Effector memory CD8-positive, alpha-beta T cell (primary cell): ENCODE data around the gene GADD45A.

Experiments
- ATAC-seq: fragments of 150-1000 bp; cut with Tn5 transposase; replicated peaks from 2 replicates; pipeline ENCODE4 v1.10.0; 2021; ENCODE audit warnings: mild to moderate bottlenecking, moderate library complexity
- DNase-seq, 3 experiments: peaks; one replicate each; pipeline ENCODE4 v3.0.0; 2021
- H3K27ac Mint-ChIP-seq, 2 donors: one replicate each; pipeline ENCODE4 v1.8.0; 2022; ENCODE audit warnings: mild to moderate bottlenecking in 2 of 2, mixed read lengths in 2 of 2, moderate library complexity in 2 of 2
- H3K27me3 Mint-ChIP-seq, 2 donors: one replicate each; pipeline ENCODE4 v1.8.0; 2022; ENCODE audit warnings: mixed read lengths in 2 of 2
- H3K36me3 Mint-ChIP-seq: one replicate; pipeline ENCODE4 v1.8.0; 2022; ENCODE audit warnings: mild to moderate bottlenecking, moderate library complexity, mixed read lengths; ENCODE audit not compliant: insufficient read depth
- H3K4me1 Mint-ChIP-seq, 2 donors: one replicate each; pipeline ENCODE4 v1.8.0; 2022; ENCODE audit warnings: low read depth in 2 of 2, mixed read lengths in 2 of 2
- H3K4me3 Mint-ChIP-seq, 2 donors: one replicate each; pipeline ENCODE4 v1.8.0; 2022; ENCODE audit warnings: mild to moderate bottlenecking in 2 of 2, mixed read lengths in 2 of 2, moderate library complexity in 2 of 2
- H3K9me3 Mint-ChIP-seq, 2 donors: one replicate each; pipeline ENCODE4 v1.8.0; 2022; ENCODE audit warnings: mixed read lengths in 2 of 2

The GADD45A gene

GRCh38 chr1:67736750-67737149 is 51.7 kb downstream of the GADD45A start:
- ATAC-seq = no peak
- Mint-ChIP-seq H3K4me3 (peak overlapping the region in 1 of 2 donors; percentile 77), H3K27ac (peak overlapping the region; percentile 50 to 92), H3K27me3 (peaks cover 0 to 10% of the 10 kb centered on the region in 2 donors), H3K36me3 (no peaks in the 10 kb centered on the region), H3K4me1 (peaks cover 8 to 11% of the 10 kb centered on the region in 2 donors), H3K9me3 (no peaks in the 10 kb centered on the region)
- DNase-seq = no peak

- no peaks in the 10 kb centered on the region for H3K36me3 Mint-ChIP-seq
- peaks cover 8 to 11% of the 10 kb centered on the region in 2 donors for H3K4me1 Mint-ChIP-seq
- H3K9me3 Mint-ChIP-seq = no peaks in the 10 kb centered on the region
- DNase-seq (no peak), ATAC-seq (no peak)
- peaks cover 0 to 10% of the 10 kb centered on the region in 2 donors for H3K27me3 Mint-ChIP-seq
- H3K4me3 Mint-ChIP-seq = no peak overlapping the region
- no peak overlapping the region for H3K27ac Mint-ChIP-seq
These were observed 52.9 kb downstream of the GADD45A start for GRCh38 chr1:67737875-67738274.
